Vagina (tissue), 2 donors: Measurements from ENCODE around the gene TMTC1. TPM values are rescaled to one million over a fixed set of nuclear protein-coding genes. Genes with fewer than 3 reads are reported as not detected.

Experiments
- DNase-seq, 2 donors: peaks; one replicate each; pipeline ENCODE4 v3.0.0-alpha.2; 2017; ENCODE audit errors: extremely low spot score in 2 of 2
- H3K27ac ChIP-seq: fragments of 200-600 bp; sonication (generic); one replicate; pipeline ENCODE4 v1.5.1; 2019
- H3K27me3 ChIP-seq: fragments of 200-600 bp; sonication (generic); one replicate; pipeline ENCODE4 v1.5.1; 2019
- H3K36me3 ChIP-seq, 2 donors: fragments of 200-600 bp; sonication (generic); one replicate each; pipeline ENCODE4 v1.5.1; 2017 to 2019
- H3K4me1 ChIP-seq: fragments of 200-600 bp; sonication (generic); one replicate; pipeline ENCODE4 v1.5.1; 2019
- H3K4me3 ChIP-seq, 2 donors: fragments of 200-600 bp; sonication (generic); 1 replicate in 1 of 2; 2 replicates in 1 of 2; pipeline ENCODE4 v1.5.1; 2016 to 2019
- H3K9me3 ChIP-seq: fragments of 200-600 bp; sonication (generic); one replicate; pipeline ENCODE4 v1.5.1; 2019
- CTCF ChIP-seq, 3 experiments: fragments of 450-650 bp in 2 of 3; fragments of 200-600 bp in 1 of 3; sonication (generic) in 1 of 3; IDR thresholded peaks; one replicate each; pipeline ENCODE4 v1.5.1; 2017 to 2019; ENCODE audit warnings: antibody characterized with exemption in 3 of 3, mild to moderate bottlenecking in 2 of 3, moderate library complexity in 2 of 3
- POLR2A ChIP-seq, 2 donors: fragments of 450-650 bp; IDR thresholded peaks; one replicate each; pipeline ENCODE4 v1.6.1; 2017; ENCODE audit warnings: antibody characterized with exemption in 2 of 2, mild to moderate bottlenecking in 2 of 2, moderate library complexity in 2 of 2
- POLR2AphosphoS5 ChIP-seq, 2 donors: sonication (generic); formaldehyde crosslinking; IDR thresholded peaks; one replicate each; pipeline ENCODE4 v1.9.0; 2017; ENCODE audit warnings: antibody characterized with exemption in 2 of 2, mild to moderate bottlenecking in 2 of 2, low read depth in 1 of 2; ENCODE audit not compliant: insufficient read depth in 1 of 2
- intact Hi-C: fragments of 100-400 bp; cut with DNase I; formaldehyde crosslinking; loops from one replicate; pipeline ENCODE4 v1.15.1; 2023
- total RNA-seq: library from RNA; depleted of rRNA; stranded (reverse); fragments of >200 nt; gene quantifications from one replicate; pipeline ENCODE4 v1.2.3, GENCODE V29; 2016

Gene TMTC1
- total RNA-seq, 1 donor from 2014 or later: 63.8 TPM

- intact Hi-C loops: no loop called here
- H3K27ac ChIP-seq: no peak overlapping the region
- H3K4me1 ChIP-seq: peaks cover 13% of the 10 kb centered on the region
- peaks cover 0 to 20% of the 10 kb centered on the region in 2 donors for H3K36me3 ChIP-seq
- no peaks in the 10 kb centered on the region for H3K9me3 ChIP-seq
- H3K27me3 ChIP-seq: no peaks in the 10 kb centered on the region
- no peak for DNase-seq
- TF ChIP-seq POLR2A (IDR thresholded peaks at IDR 0.05): no peak
- no peak overlapping the region for H3K4me3 ChIP-seq
Measured at GRCh38 chr12:29750131-29750927, 33.4 kb downstream of the TMTC1 start.

GRCh38 chr12:29744365-29744764 is 39.4 kb downstream of the TMTC1 start:
- H3K27me3 ChIP-seq: no peaks in the 10 kb centered on the region
- no peaks in the 10 kb centered on the region for H3K9me3 ChIP-seq
- no peaks in the 10 kb centered on the region for H3K36me3 ChIP-seq
- peaks cover 11% of the 10 kb centered on the region for H3K4me1 ChIP-seq
- H3K4me3 ChIP-seq: no peak overlapping the region
- no peak for TF ChIP-seq CTCF (IDR thresholded peaks at IDR 0.05)
- no peak for TF ChIP-seq POLR2A (IDR thresholded peaks at IDR 0.05)
- TF ChIP-seq POLR2AphosphoS5 (IDR thresholded peaks at IDR 0.05; ENCODE audit: insufficient read depth in 1 of 2, low read depth in 1 of 2): no peak
- DNase-seq: no peak
- intact Hi-C loops: no loop called here
- no peak overlapping the region for H3K27ac ChIP-seq

GRCh38 chr12:29743801-29744200 is 39.9 kb downstream of the TMTC1 start:
- Histone ChIP-seq H3K27me3 (no peaks in the 10 kb centered on the region), H3K36me3 (no peaks in the 10 kb centered on the region), H3K4me1 (peaks cover 11% of the 10 kb centered on the region), H3K4me3 (no peak overlapping the region), H3K9me3 (no peaks in the 10 kb centered on the region), H3K27ac (no peak overlapping the region)
- DNase-seq: no peak
- intact Hi-C loops: no loop called here
- TF ChIP-seq CTCF (IDR thresholded peaks at IDR 0.05): no peak
- no peak for TF ChIP-seq POLR2AphosphoS5 (IDR thresholded peaks at IDR 0.05; ENCODE audit: insufficient read depth in 1 of 2, low read depth in 1 of 2)
- no peak for TF ChIP-seq POLR2A (IDR thresholded peaks at IDR 0.05)

GRCh38 chr12:29743077-29743476 is 40.7 kb downstream of the TMTC1 start:
- TF ChIP-seq POLR2A (IDR thresholded peaks at IDR 0.05): no peak
- TF ChIP-seq CTCF (IDR thresholded peaks at IDR 0.05): no peak
- TF ChIP-seq POLR2AphosphoS5 (IDR thresholded peaks at IDR 0.05; ENCODE audit: insufficient read depth in 1 of 2, low read depth in 1 of 2): no peak
- Histone ChIP-seq H3K27me3 (no peaks in the 10 kb centered on the region), H3K36me3 (no peaks in the 10 kb centered on the region), H3K4me3 (no peak overlapping the region), H3K27ac (no peak overlapping the region), H3K9me3 (no peaks in the 10 kb centered on the region), H3K4me1 (peaks cover 13% of the 10 kb centered on the region)
- DNase-seq: no peak
- intact Hi-C loops: no loop called here

GRCh38 chr12:29742646-29743045 is 41.1 kb downstream of the TMTC1 start:
- peaks cover 17% of the 10 kb centered on the region for H3K4me1 ChIP-seq
- no peaks in the 10 kb centered on the region for H3K9me3 ChIP-seq
- H3K27ac ChIP-seq: no peak overlapping the region
- intact Hi-C loops: no loop called here
- H3K27me3 ChIP-seq: no peaks in the 10 kb centered on the region
- no peaks in the 10 kb centered on the region for H3K36me3 ChIP-seq
- TF ChIP-seq POLR2A (IDR thresholded peaks at IDR 0.05) (no peak), CTCF (IDR thresholded peaks at IDR 0.05) (no peak), POLR2AphosphoS5 (IDR thresholded peaks at IDR 0.05; ENCODE audit: insufficient read depth in 1 of 2, low read depth in 1 of 2) (no peak)
- DNase-seq: no peak
- no peak overlapping the region for H3K4me3 ChIP-seq
